Fibroblast of pulmonary artery (primary cell): ENCODE data around the gene PRLR.
"Not testable (repeated sequence)": the region's sequence is repeated elsewhere in the genome, so short reads cannot be mapped to it uniquely, and the experiment has no call there.

Source experiments
- DNase-seq: peaks from one replicate; pipeline ENCODE4 v3.0.0-alpha.2; 2010; ENCODE audit warnings: low read depth
- H3K4me3 ChIP-seq: replicated peaks from 2 replicates; pipeline ENCODE4 v1.5.1; 2011; ENCODE audit warnings: low read depth, mild to moderate bottlenecking, control low read depth, low read length, moderate library complexity
- CTCF ChIP-seq: IDR thresholded peaks from 2 replicates; pipeline ENCODE4 v1.5.1; 2011; ENCODE audit warnings: mild to moderate bottlenecking, control low read depth, low read length, inconsistent platforms; ENCODE audit errors: missing control alignments

Gene PRLR

GRCh38 chr5:35103637-35104299, 126.5 kb downstream of the PRLR start:
- DNase-seq: no peak
- TF ChIP-seq CTCF: no peak
- H3K4me3 ChIP-seq: no peak overlapping the region

- H3K4me3 ChIP-seq, DNase-seq: not testable (repeated sequence)
Measured at GRCh38 chr5:35101720-35102119, 128.6 kb downstream of the PRLR start.

GRCh38 chr5:35101016-35101415, 129.3 kb downstream of the PRLR start:
- TF ChIP-seq CTCF: no peak
- no peak for DNase-seq
- no peak overlapping the region for H3K4me3 ChIP-seq

- H3K4me3 ChIP-seq: no peak overlapping the region
- no peak for TF ChIP-seq CTCF
- no peak for DNase-seq
Measured at GRCh38 chr5:35098214-35098613, 132.1 kb downstream of the PRLR start.

GRCh38 chr5:35096932-35097331, 133.4 kb downstream of the PRLR start:
- no peak overlapping the region for H3K4me3 ChIP-seq
- no peak for DNase-seq
- TF ChIP-seq CTCF: no peak

- no peak overlapping the region for H3K4me3 ChIP-seq
- no peak for DNase-seq
- TF ChIP-seq CTCF: no peak
Measured at GRCh38 chr5:35096216-35096615, 134.1 kb downstream of the PRLR start.

- DNase-seq: no peak
- no peak for TF ChIP-seq CTCF
Measured at GRCh38 chr5:35095366-35095765, 134.9 kb downstream of the PRLR start.

More at GRCh38 chr5:35095366-35095765, 134.9 kb downstream of the PRLR start:
- no peak overlapping the region for H3K4me3 ChIP-seq
